Measurements from ENCODE around the gene SLC22A31.

The SLC22A31 gene

GRCh38 chr16:89173174-89173921, 27.0 kb downstream of the SLC22A31 start:
- no peak overlapping the region for H3K4me3 ChIP-seq (ENCODE audit: low read length in 2 of 2)
- H3K9ac ChIP-seq (ENCODE audit: low read depth in 1 of 2, low read length in 2 of 2): no peak overlapping the region
- H3K4me1 ChIP-seq (ENCODE audit: control insufficient read depth in 2 of 2, insufficient read depth in 2 of 2, low read length in 2 of 2): peaks cover 8 to 11% of the 10 kb centered on the region in 2 donors
- no peaks in the 10 kb centered on the region for H3K9me3 ChIP-seq (ENCODE audit: control insufficient read depth in 2 of 2, low read length in 2 of 2)
- H3K27me3 ChIP-seq (ENCODE audit: control insufficient read depth in 2 of 2, insufficient read depth in 2 of 2, low read length in 2 of 2): peaks cover 18 to 19% of the 10 kb centered on the region in 2 donors
- H3K27ac ChIP-seq (ENCODE audit: low read depth in 2 of 2, low read length in 2 of 2): no peak overlapping the region
- H3K36me3 ChIP-seq (ENCODE audit: control insufficient read depth in 2 of 2, insufficient read depth in 2 of 2, low read length in 2 of 2): no peaks in the 10 kb centered on the region

- Histone ChIP-seq H3K4me3 (ENCODE audit: low read length in 2 of 2) (no peak overlapping the region), H3K4me1 (ENCODE audit: control insufficient read depth in 2 of 2, insufficient read depth in 2 of 2, low read length in 2 of 2) (peaks cover 8 to 11% of the 10 kb centered on the region in 2 donors), H3K27me3 (ENCODE audit: control insufficient read depth in 2 of 2, insufficient read depth in 2 of 2, low read length in 2 of 2) (peaks cover 18 to 23% of the 10 kb centered on the region in 2 donors), H3K9me3 (ENCODE audit: control insufficient read depth in 2 of 2, low read length in 2 of 2) (no peaks in the 10 kb centered on the region), H3K9ac (ENCODE audit: low read depth in 1 of 2, low read length in 2 of 2) (no peak overlapping the region), H3K36me3 (ENCODE audit: control insufficient read depth in 2 of 2, insufficient read depth in 2 of 2, low read length in 2 of 2) (no peaks in the 10 kb centered on the region), H3K27ac (ENCODE audit: low read depth in 2 of 2, low read length in 2 of 2) (no peak overlapping the region)
Measured at GRCh38 chr16:89172528-89173173, 27.7 kb downstream of the SLC22A31 start.

GRCh38 chr16:89172171-89172527, 28.2 kb downstream of the SLC22A31 start:
- peaks cover 18 to 23% of the 10 kb centered on the region in 2 donors for H3K27me3 ChIP-seq (ENCODE audit: control insufficient read depth in 2 of 2, insufficient read depth in 2 of 2, low read length in 2 of 2)
- H3K36me3 ChIP-seq (ENCODE audit: control insufficient read depth in 2 of 2, insufficient read depth in 2 of 2, low read length in 2 of 2): no peaks in the 10 kb centered on the region
- H3K9ac ChIP-seq (ENCODE audit: low read depth in 1 of 2, low read length in 2 of 2): no peak overlapping the region
- no peak overlapping the region for H3K4me3 ChIP-seq (ENCODE audit: low read length in 2 of 2)
- no peak overlapping the region for H3K27ac ChIP-seq (ENCODE audit: low read depth in 2 of 2, low read length in 2 of 2)
- H3K9me3 ChIP-seq (ENCODE audit: control insufficient read depth in 2 of 2, low read length in 2 of 2): no peaks in the 10 kb centered on the region
- peaks cover 10 to 13% of the 10 kb centered on the region in 2 donors for H3K4me1 ChIP-seq (ENCODE audit: control insufficient read depth in 2 of 2, insufficient read depth in 2 of 2, low read length in 2 of 2)

- H3K36me3 ChIP-seq (ENCODE audit: control insufficient read depth in 2 of 2, insufficient read depth in 2 of 2, low read length in 2 of 2): no peaks in the 10 kb centered on the region
- peak within 1 kb of the TSS; percentile 41 to 56 for H3K9ac ChIP-seq (ENCODE audit: low read depth in 1 of 2, low read length in 2 of 2)
- H3K9me3 ChIP-seq (ENCODE audit: control insufficient read depth in 2 of 2, low read length in 2 of 2): no peaks in the 10 kb centered on the region
- H3K4me1 ChIP-seq (ENCODE audit: control insufficient read depth in 2 of 2, insufficient read depth in 2 of 2, low read length in 2 of 2): peaks cover 13 to 16% of the 10 kb centered on the region in 2 donors
- H3K27ac ChIP-seq (ENCODE audit: low read depth in 2 of 2, low read length in 2 of 2): peak within 1 kb of the TSS in 1 of 2 donors; percentile 16
- peaks cover 18 to 23% of the 10 kb centered on the region in 2 donors for H3K27me3 ChIP-seq (ENCODE audit: control insufficient read depth in 2 of 2, insufficient read depth in 2 of 2, low read length in 2 of 2)
- H3K4me3 ChIP-seq (ENCODE audit: low read length in 2 of 2): peak within 1 kb of the TSS; percentile 48 to 56
Measured at GRCh38 chr16:89171216-89172170, 28.8 kb downstream of the SLC22A31 start, which contains the start of gene CDH15. TSS of gene CDH15 (plus strand) at chr16:89171748. CDS start at chr16:89171832, 84 bp downstream.

- Histone ChIP-seq H3K9ac (ENCODE audit: low read depth in 1 of 2, low read length in 2 of 2) (peak overlapping the region; percentile 41 to 56), H3K4me3 (ENCODE audit: low read length in 2 of 2) (peak overlapping the region; percentile 48 to 56), H3K9me3 (ENCODE audit: control insufficient read depth in 2 of 2, low read length in 2 of 2) (no peaks in the 10 kb centered on the region), H3K4me1 (ENCODE audit: control insufficient read depth in 2 of 2, insufficient read depth in 2 of 2, low read length in 2 of 2) (peaks cover 13 to 16% of the 10 kb centered on the region in 2 donors), H3K27me3 (ENCODE audit: control insufficient read depth in 2 of 2, insufficient read depth in 2 of 2, low read length in 2 of 2) (peaks cover 18 to 20% of the 10 kb centered on the region in 2 donors), H3K36me3 (ENCODE audit: control insufficient read depth in 2 of 2, insufficient read depth in 2 of 2, low read length in 2 of 2) (no peaks in the 10 kb centered on the region), H3K27ac (ENCODE audit: low read depth in 2 of 2, low read length in 2 of 2) (peak overlapping the region in 1 of 2 donors; percentile 16)
Measured at GRCh38 chr16:89170346-89171215, 29.8 kb downstream of the SLC22A31 start.

- Histone ChIP-seq H3K9ac (ENCODE audit: low read depth in 1 of 2, low read length in 2 of 2) (no peak overlapping the region), H3K27me3 (ENCODE audit: control insufficient read depth in 2 of 2, insufficient read depth in 2 of 2, low read length in 2 of 2) (peaks cover 18 to 20% of the 10 kb centered on the region in 2 donors), H3K27ac (ENCODE audit: low read depth in 2 of 2, low read length in 2 of 2) (no peak overlapping the region), H3K36me3 (ENCODE audit: control insufficient read depth in 2 of 2, insufficient read depth in 2 of 2, low read length in 2 of 2) (no peaks in the 10 kb centered on the region), H3K9me3 (ENCODE audit: control insufficient read depth in 2 of 2, low read length in 2 of 2) (no peaks in the 10 kb centered on the region), H3K4me1 (ENCODE audit: control insufficient read depth in 2 of 2, insufficient read depth in 2 of 2, low read length in 2 of 2) (peaks cover 13 to 16% of the 10 kb centered on the region in 2 donors), H3K4me3 (ENCODE audit: low read length in 2 of 2) (no peak overlapping the region)
Measured at GRCh38 chr16:89169778-89170177, 30.6 kb downstream of the SLC22A31 start.

- Histone ChIP-seq H3K27me3 (ENCODE audit: control insufficient read depth in 2 of 2, insufficient read depth in 2 of 2, low read length in 2 of 2) (peaks cover 14 to 20% of the 10 kb centered on the region in 2 donors), H3K36me3 (ENCODE audit: control insufficient read depth in 2 of 2, insufficient read depth in 2 of 2, low read length in 2 of 2) (no peaks in the 10 kb centered on the region), H3K4me1 (ENCODE audit: control insufficient read depth in 2 of 2, insufficient read depth in 2 of 2, low read length in 2 of 2) (peaks cover 15 to 16% of the 10 kb centered on the region in 2 donors), H3K9me3 (ENCODE audit: control insufficient read depth in 2 of 2, low read length in 2 of 2) (no peaks in the 10 kb centered on the region), H3K27ac (ENCODE audit: low read depth in 2 of 2, low read length in 2 of 2) (no peak overlapping the region), H3K9ac (ENCODE audit: low read depth in 1 of 2, low read length in 2 of 2) (no peak overlapping the region), H3K4me3 (ENCODE audit: low read length in 2 of 2) (no peak overlapping the region)
Measured at GRCh38 chr16:89168381-89169189, 31.8 kb downstream of the SLC22A31 start.

GRCh38 chr16:89167425-89167941, 32.9 kb downstream of the SLC22A31 start:
- peaks cover 16% of the 10 kb centered on the region in 2 donors for H3K4me1 ChIP-seq (ENCODE audit: control insufficient read depth in 2 of 2, insufficient read depth in 2 of 2, low read length in 2 of 2)
- H3K9me3 ChIP-seq (ENCODE audit: control insufficient read depth in 2 of 2, low read length in 2 of 2): no peaks in the 10 kb centered on the region
- no peak overlapping the region for H3K27ac ChIP-seq (ENCODE audit: low read depth in 2 of 2, low read length in 2 of 2)
- peak overlapping the region in 1 of 2 donors; percentile 20 for H3K4me3 ChIP-seq (ENCODE audit: low read length in 2 of 2)
- peaks cover 9 to 19% of the 10 kb centered on the region in 2 donors for H3K27me3 ChIP-seq (ENCODE audit: control insufficient read depth in 2 of 2, insufficient read depth in 2 of 2, low read length in 2 of 2)
- no peaks in the 10 kb centered on the region for H3K36me3 ChIP-seq (ENCODE audit: control insufficient read depth in 2 of 2, insufficient read depth in 2 of 2, low read length in 2 of 2)
- peak overlapping the region in 1 of 2 donors; percentile 45 for H3K9ac ChIP-seq (ENCODE audit: low read depth in 1 of 2, low read length in 2 of 2)

Data from mucosa of rectum (tissue), 2 donors.